Parathyroid adenoma (tissue), 2 donors: Measurements from ENCODE around the gene SLC25A29.

ENCODE experiments used
- H2AFZ ChIP-seq: fragments of 300-600 bp; sonication (generic); one replicate; pipeline ENCODE4 v1.7.0; 2017; ENCODE audit warnings: antibody characterized with exemption, mild to moderate bottlenecking
- H3K27ac ChIP-seq: fragments of 300-600 bp; sonication (generic); one replicate; pipeline ENCODE4 v1.7.0; 2017
- H3K27me3 ChIP-seq: fragments of 300-600 bp; sonication (generic); one replicate; pipeline ENCODE4 v1.7.0; 2017; ENCODE audit warnings: low read length; ENCODE audit not compliant: control insufficient read depth, insufficient read depth
- H3K36me3 ChIP-seq: fragments of 300-600 bp; sonication (generic); one replicate; pipeline ENCODE4 v1.7.0; 2017; ENCODE audit warnings: low read length; ENCODE audit not compliant: control insufficient read depth, insufficient read depth
- H3K4me1 ChIP-seq: fragments of 300-600 bp; sonication (generic); one replicate; pipeline ENCODE4 v1.7.0; 2017; ENCODE audit warnings: control low read depth
- H3K4me2 ChIP-seq: fragments of 300-600 bp; sonication (generic); one replicate; pipeline ENCODE4 v1.7.0; 2017; ENCODE audit warnings: low read length
- H3K4me3 ChIP-seq: fragments of 300-600 bp; sonication (generic); one replicate; pipeline ENCODE4 v1.7.0; 2017; ENCODE audit warnings: low read depth, low read length
- H3K79me2 ChIP-seq: fragments of 300-600 bp; sonication (generic); one replicate; pipeline ENCODE4 v1.7.0; 2017; ENCODE audit warnings: control low read depth
- H3K9ac ChIP-seq: fragments of 300-600 bp; sonication (generic); one replicate; pipeline ENCODE4 v1.7.0; 2017; ENCODE audit warnings: mild to moderate bottlenecking
- H3K9me3 ChIP-seq: fragments of 300-600 bp; sonication (generic); one replicate; pipeline ENCODE4 v1.7.0; 2017; ENCODE audit warnings: low read length; ENCODE audit not compliant: control insufficient read depth
- TF ChIP-seq, protein P1 (sequence below): fragments of 300-600 bp; sonication (generic); IDR thresholded peaks from one replicate; pipeline ENCODE4 v1.7.0; 2017; ENCODE audit warnings: antibody characterized with exemption, mild to moderate bottlenecking
- donor health status: primary hyperparathyroidism.

Gene SLC25A29

DNA sequence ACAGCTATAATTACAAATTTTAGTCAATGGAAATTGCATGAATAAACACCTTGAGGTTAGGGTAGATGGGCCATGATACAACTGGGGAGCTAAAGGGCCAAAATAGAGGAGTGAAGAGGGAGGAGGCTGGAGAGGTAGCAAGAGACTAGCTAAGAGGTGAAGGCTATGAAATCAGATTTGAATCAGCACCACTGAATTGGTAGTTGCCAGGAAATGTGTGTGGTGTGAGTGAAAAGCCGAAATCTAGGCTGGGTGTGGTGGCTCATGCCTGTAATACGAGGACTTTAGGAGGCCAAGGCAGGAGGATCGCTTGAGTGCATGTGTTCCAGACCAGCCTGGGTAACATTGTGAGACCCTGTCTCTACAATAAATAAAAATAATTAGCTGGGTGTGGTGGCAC, 44.6 kb downstream of the SLC25A29 start:
- no peaks in the 10 kb centered on the region for H3K9me3 ChIP-seq
- peaks cover 85% of the 10 kb centered on the region for H3K79me2 ChIP-seq
- H3K4me3 ChIP-seq = no peak overlapping the region
- H3K9ac ChIP-seq = no peak overlapping the region
- no peak overlapping the region for H2AFZ ChIP-seq
- no peak overlapping the region for H3K27ac ChIP-seq
- peaks cover 8% of the 10 kb centered on the region for H3K4me1 ChIP-seq
- no peaks in the 10 kb centered on the region for H3K36me3 ChIP-seq
- H3K4me2 ChIP-seq = no peak overlapping the region
- TF ChIP-seq, protein P1, sequence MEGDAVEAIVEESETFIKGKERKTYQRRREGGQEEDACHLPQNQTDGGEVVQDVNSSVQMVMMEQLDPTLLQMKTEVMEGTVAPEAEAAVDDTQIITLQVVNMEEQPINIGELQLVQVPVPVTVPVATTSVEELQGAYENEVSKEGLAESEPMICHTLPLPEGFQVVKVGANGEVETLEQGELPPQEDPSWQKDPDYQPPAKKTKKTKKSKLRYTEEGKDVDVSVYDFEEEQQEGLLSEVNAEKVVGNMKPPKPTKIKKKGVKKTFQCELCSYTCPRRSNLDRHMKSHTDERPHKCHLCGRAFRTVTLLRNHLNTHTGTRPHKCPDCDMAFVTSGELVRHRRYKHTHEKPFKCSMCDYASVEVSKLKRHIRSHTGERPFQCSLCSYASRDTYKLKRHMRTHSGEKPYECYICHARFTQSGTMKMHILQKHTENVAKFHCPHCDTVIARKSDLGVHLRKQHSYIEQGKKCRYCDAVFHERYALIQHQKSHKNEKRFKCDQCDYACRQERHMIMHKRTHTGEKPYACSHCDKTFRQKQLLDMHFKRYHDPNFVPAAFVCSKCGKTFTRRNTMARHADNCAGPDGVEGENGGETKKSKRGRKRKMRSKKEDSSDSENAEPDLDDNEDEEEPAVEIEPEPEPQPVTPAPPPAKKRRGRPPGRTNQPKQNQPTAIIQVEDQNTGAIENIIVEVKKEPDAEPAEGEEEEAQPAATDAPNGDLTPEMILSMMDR = no peak
- no peaks in the 10 kb centered on the region for H3K27me3 ChIP-seq

DNA sequence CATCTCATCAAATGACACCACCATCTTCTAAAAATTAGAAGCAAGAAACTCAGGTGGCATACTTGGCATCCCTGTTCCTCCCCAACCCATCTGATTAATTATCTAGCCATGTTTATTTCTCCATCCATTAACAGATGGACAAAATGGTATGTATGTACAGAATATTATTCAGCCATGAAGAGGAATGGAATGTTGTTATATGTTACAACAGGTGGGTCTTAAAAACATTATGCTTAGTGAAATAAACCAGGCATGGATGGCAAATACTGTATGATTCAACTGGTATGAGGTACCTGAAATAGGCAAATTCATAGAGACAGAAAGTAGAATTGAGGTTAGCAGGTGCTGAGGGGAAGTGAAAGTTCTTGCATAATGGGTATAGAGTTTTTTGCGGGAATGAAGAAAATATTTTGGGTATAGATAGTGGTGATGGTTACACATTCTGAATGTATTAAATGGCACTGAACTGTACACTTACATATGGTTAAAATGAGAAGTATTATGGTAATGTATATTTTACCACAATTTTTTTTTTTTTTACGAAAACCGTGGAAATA, 49.8 kb downstream of the SLC25A29 start:
- peaks cover 87% of the 10 kb centered on the region for H3K79me2 ChIP-seq
- no peak overlapping the region for H3K27ac ChIP-seq
- H3K4me1 ChIP-seq = peaks cover 16% of the 10 kb centered on the region
- TF ChIP-seq, protein P1 = no peak
- no peak overlapping the region for H3K4me3 ChIP-seq
- H3K27me3 ChIP-seq = no peaks in the 10 kb centered on the region
- no peak overlapping the region for H2AFZ ChIP-seq
- H3K4me2 ChIP-seq = no peak overlapping the region
- no peaks in the 10 kb centered on the region for H3K9me3 ChIP-seq
- no peaks in the 10 kb centered on the region for H3K36me3 ChIP-seq
- no peak overlapping the region for H3K9ac ChIP-seq

DNA sequence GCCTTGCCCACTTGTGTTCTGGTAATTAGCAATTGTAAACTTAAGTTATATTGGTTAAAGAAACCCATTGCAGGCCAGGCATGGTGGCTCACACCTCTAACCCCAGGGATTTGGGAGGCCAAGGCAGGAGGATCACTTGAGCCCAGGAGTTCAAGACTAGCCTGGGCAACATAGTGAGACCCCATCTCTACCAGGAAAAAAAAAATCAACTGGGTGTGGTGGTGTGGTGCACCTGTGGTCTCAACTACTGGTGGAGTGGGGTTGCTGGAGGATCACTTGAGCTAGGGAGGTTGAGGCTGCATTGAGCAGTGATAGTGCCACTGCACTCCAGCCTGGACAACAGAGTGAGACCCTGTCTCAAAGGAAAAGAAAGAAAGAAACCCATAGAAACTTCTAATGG, 53.6 kb downstream of the SLC25A29 start:
- TF ChIP-seq, protein P1 = no peak
- H2AFZ ChIP-seq = no peak overlapping the region
- no peaks in the 10 kb centered on the region for H3K36me3 ChIP-seq
- no peak overlapping the region for H3K9ac ChIP-seq
- no peaks in the 10 kb centered on the region for H3K27me3 ChIP-seq
- H3K4me1 ChIP-seq = peaks cover 28% of the 10 kb centered on the region
- H3K27ac ChIP-seq = no peak overlapping the region
- H3K9me3 ChIP-seq = no peaks in the 10 kb centered on the region
- H3K4me3 ChIP-seq = no peak overlapping the region
- no peak overlapping the region for H3K4me2 ChIP-seq
- H3K79me2 ChIP-seq = peaks cover 88% of the 10 kb centered on the region

DNA sequence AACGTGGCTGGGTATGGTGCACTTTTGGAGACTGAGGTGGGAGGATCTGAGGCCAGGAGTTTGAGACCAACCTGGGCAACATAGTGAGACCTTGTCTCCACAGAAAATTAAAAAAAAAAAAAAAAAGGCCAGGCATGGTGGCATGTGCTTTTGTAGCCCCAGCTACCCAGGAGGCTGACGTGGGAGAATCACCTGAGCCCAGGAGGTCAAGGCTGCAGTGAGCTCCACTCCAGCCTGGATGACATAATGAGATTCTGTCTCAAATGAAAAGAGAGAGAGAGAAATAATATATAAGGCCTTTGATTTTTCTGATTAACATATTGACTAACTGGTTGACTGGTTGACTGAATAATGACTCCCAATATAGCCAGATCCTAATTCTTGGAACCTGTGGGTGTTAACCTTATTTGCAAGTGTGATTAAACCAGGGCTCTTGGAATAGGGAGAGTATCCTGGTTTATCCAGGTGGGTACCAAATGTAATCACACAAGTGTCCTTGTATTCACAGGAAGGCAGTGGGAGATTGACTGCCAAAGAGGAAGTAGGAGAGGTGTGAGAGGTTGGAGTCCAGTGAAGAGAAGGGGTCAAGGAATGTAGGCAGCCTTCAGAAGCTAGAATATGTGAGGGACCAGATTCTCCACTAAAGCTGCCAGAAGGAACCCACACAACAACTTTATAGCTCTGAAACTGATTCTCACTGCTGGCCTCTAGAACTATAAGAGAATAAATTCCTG, 55.3 kb downstream of the SLC25A29 start:
- Histone ChIP-seq H3K9me3 (no peaks in the 10 kb centered on the region), H3K4me3 (no peak overlapping the region), H3K4me1 (peaks cover 25% of the 10 kb centered on the region), H3K36me3 (no peaks in the 10 kb centered on the region), H3K9ac (no peak overlapping the region), H3K27ac (no peak overlapping the region), H3K27me3 (no peaks in the 10 kb centered on the region), H3K4me2 (no peak overlapping the region), H2AFZ (no peak overlapping the region), H3K79me2 (peaks cover 89% of the 10 kb centered on the region)
- TF ChIP-seq, protein P1 = no peak
